ENCODE measurements around the gene ADGRG6. TPM values are rescaled to one million over a fixed set of nuclear protein-coding genes. Genes with fewer than 3 reads are reported as not detected.

ADGRG6 gene
- total and polyA plus RNA-seq, 9 of the 15 experiments (the other 6 are each of a cell fraction or from before 2014, with no cell fraction given), result under 0.01 to 0.11 (median 0.05) TPM; not detected in 5

GRCh38 chr6:142260748-142261147, 41.1 kb upstream of the ADGRG6 start (continued):
- TF ChIP-seq TEAD4 (IDR thresholded peaks at IDR 0.05; ENCODE audit: low read length) (no peak), TEAD4 (CRISPR knock-in tag; IDR thresholded peaks at IDR 0.05; ENCODE audit: borderline replicate concordance) (no peak), ARID1B (IDR thresholded peaks at IDR 0.05) (no peak)

- Histone ChIP-seq H3K4me1 (replicated peaks in 1 of 2; ENCODE audit: control insufficient read depth in 2 of 2, insufficient read depth in 2 of 2, low read length in 2 of 2) (no peaks in the 10 kb centered on the region), H3K9me1 (ENCODE audit: control insufficient read depth, insufficient read depth, low read length) (no peaks in the 10 kb centered on the region), H3K27ac (ENCODE audit: extremely low read depth, low read depth, low read length) (no peak overlapping the region), H3K4me3 (no peak overlapping the region), H3K36me3 (ENCODE audit: control insufficient read depth, insufficient read depth, low read length) (no peaks in the 10 kb centered on the region), H3K27me3 (ENCODE audit: control insufficient read depth in 2 of 2, insufficient read depth in 2 of 2, low read length in 2 of 2) (no peaks in the 10 kb centered on the region), H3K79me2 (ENCODE audit: control insufficient read depth, insufficient read depth, low read length) (no peaks in the 10 kb centered on the region), H2AFZ (ENCODE audit: low read depth, low read length) (no peak overlapping the region), H3K9me3 (replicated peaks; ENCODE audit: control insufficient read depth, insufficient read depth, low read depth, low read length) (no peaks in the 10 kb centered on the region), H4K20me1 (replicated peaks; ENCODE audit: control insufficient read depth, insufficient read depth, low read length) (no peaks in the 10 kb centered on the region), H3K4me2 (ENCODE audit: insufficient read depth, low read length) (no peak overlapping the region), H3K9ac (ENCODE audit: insufficient read depth in 1 of 2, low read depth in 2 of 2, low read length in 2 of 2) (no peak overlapping the region)
- in situ Hi-C loops (cut with MboI) (no loop called here), intact Hi-C loops (cut with micrococcal nuclease) (no loop called here)
- ATAC-seq (no peak), FAIRE-seq (no peak), DNase-seq (ENCODE audit: extremely low read depth in 1 of 4, low spot score in 3 of 4) (no peak)
- ChIA-PET POLR2A (no interaction called here), CTCF (ENCODE audit: low intra/inter-chr PET ratio) (no interaction called here)
- no TSS peak for BruUV-seq (replicated peaks)
- TF ChIP-seq CREB3 (tag; conservative IDR thresholded peaks at IDR 0.05; ENCODE audit: low read depth) (no peak), ZBED1 (IDR thresholded peaks at IDR 0.05) (no peak), ZFPM2 (CRISPR knock-in tag; IDR thresholded peaks at IDR 0.05) (no peak), ZBTB8A (IDR thresholded peaks at IDR 0.05; ENCODE audit: partially characterized antibody) (no peak)
Measured at GRCh38 chr6:142262231-142262630, 39.6 kb upstream of the ADGRG6 start.
